Aorta (tissue), 5 donors: Measurements from ENCODE around the gene PACRG. TPM values are rescaled to one million over a fixed set of nuclear protein-coding genes. Genes with fewer than 3 reads are reported as not detected.

Source experiments
- ATAC-seq: fragments of 200-7000 bp; cut with Tn5 transposase; one replicate; pipeline ENCODE4 v1.9.1; 2022; ENCODE audit warnings: moderate library complexity; ENCODE audit not compliant: low FRiP score
- DNase-seq, 2 donors: peaks; one replicate each; pipeline ENCODE4 v3.0.0-alpha.2; 2020
- H3K27ac ChIP-seq, 2 donors: one replicate each; pipeline ENCODE4 v1.5.1; 2013; ENCODE audit warnings: low read length in 2 of 2, mild to moderate bottlenecking in 2 of 2, moderate library complexity in 2 of 2, control low read depth in 1 of 2, inconsistent platforms in 1 of 2, low read depth in 1 of 2
- H3K27me3 ChIP-seq, 2 donors: one replicate each; pipeline ENCODE4 v1.6.1; 2013; ENCODE audit warnings: control low read depth in 1 of 2, low read length in 1 of 2, mild to moderate bottlenecking in 1 of 2, moderate library complexity in 1 of 2; ENCODE audit not compliant: insufficient read depth in 2 of 2, control insufficient read depth in 1 of 2
- H3K36me3 ChIP-seq, 2 donors: one replicate each; pipeline ENCODE4 v1.6.1; 2013; ENCODE audit warnings: control low read depth in 1 of 2, low read length in 1 of 2, mild to moderate bottlenecking in 1 of 2; ENCODE audit not compliant: insufficient read depth in 2 of 2, control insufficient read depth in 1 of 2
- H3K4me1 ChIP-seq, 2 donors: one replicate each; pipeline ENCODE4 v1.6.1; 2013; ENCODE audit warnings: low read length in 2 of 2, control low read depth in 1 of 2, mild to moderate bottlenecking in 1 of 2, moderate library complexity in 1 of 2; ENCODE audit not compliant: insufficient read depth in 2 of 2, control insufficient read depth in 1 of 2
- H3K4me3 ChIP-seq, 2 donors: one replicate each; pipeline ENCODE4 v1.5.1; 2013; ENCODE audit warnings: low read length in 2 of 2, control low read depth in 1 of 2, mild to moderate bottlenecking in 1 of 2
- H3K9me3 ChIP-seq: one replicate; pipeline ENCODE4 v1.6.1; 2013; ENCODE audit warnings: mild to moderate bottlenecking, low read length; ENCODE audit not compliant: control insufficient read depth
- WGBS, 2 donors: extraction: QIAGEN DNeasy Blood & Tissue Kit; methylation state at CpG; one replicate each; pipeline ENCODE4 v1.1.7; 2013; 5-methylcytosine and 5-hydroxymethylcytosine counted together
- intact Hi-C, 2 donors: fragments of 100-400 bp; cut with DNase I; formaldehyde crosslinking; loops; one replicate each; pipeline versions ENCODE4 v1.14.2 to v1.15.0; 2022
- polyA plus RNA-seq, 2 donors: library from polyadenylated mRNA; stranded (reverse); fragments of 200-250 nt; gene quantifications; one replicate each; pipeline ENCODE4 v1.2.3, GENCODE V29; 2013
- total RNA-seq, 2 donors: library from RNA; stranded (reverse); fragmentation: NEBNext Ultra II Directional; extraction: Animal tissue kit (Norgen Biotek cat#: 25700); gene quantifications; one replicate each; pipeline ENCODE4 v1.2.1, GENCODE V29; 2021
- donor health status: healthy with polysubstance abuse.
- donor health status: Bipolar disorder and iron deficiency.
- donor health status: DM: no; HTN: no; CAD: no.
- donor health status: DM: no; HTN: no; CAD: no.
- donor health status: DM: yes; HTN: yes; CAD: no.

PACRG gene
- total and polyA plus RNA-seq, 4 donors = 0.26 to 2.7 (median 0.54) TPM; not detected in 1

DNA sequence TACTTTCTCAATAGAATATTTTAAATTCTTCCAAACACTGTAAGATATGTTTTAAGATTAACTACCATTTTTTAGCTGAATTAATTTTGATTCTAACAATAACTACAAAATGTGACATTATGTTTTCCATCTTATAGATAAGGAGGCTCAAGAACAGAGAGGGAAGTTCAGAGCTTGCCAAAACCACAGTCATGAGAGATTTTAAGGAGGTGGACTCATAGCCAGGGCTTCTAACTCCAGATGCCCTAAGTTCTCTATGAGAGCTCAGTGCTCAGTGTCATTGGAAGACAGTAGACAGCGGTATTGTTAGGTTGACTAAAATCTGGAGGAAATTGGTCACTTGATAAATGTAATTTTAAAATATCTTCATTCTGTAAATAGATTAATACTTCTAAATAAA, 144.2 kb downstream of the PACRG start:
- ATAC-seq (no peak), DNase-seq (no peak)
- no peak overlapping the region for H3K27ac ChIP-seq
- H3K4me1 ChIP-seq = no peaks in the 10 kb centered on the region
- intact Hi-C loops = no loop called here
- H3K36me3 ChIP-seq = no peaks in the 10 kb centered on the region
- H3K27me3 ChIP-seq = peaks cover 0 to 1% of the 10 kb centered on the region in 2 donors
- H3K9me3 ChIP-seq = peaks cover 1% of the 10 kb centered on the region
- 83 to 89% methylated on average over 1 of the region's 1 CpG for WGBS, 2 donors
- H3K4me3 ChIP-seq = no peak overlapping the region

- no peaks in the 10 kb centered on the region for H3K4me1 ChIP-seq
- DNase-seq = no peak
- peaks cover 0 to 1% of the 10 kb centered on the region in 2 donors for H3K27me3 ChIP-seq
- intact Hi-C loops = no loop called here
- H3K4me3 ChIP-seq = no peak overlapping the region
- H3K9me3 ChIP-seq = peaks cover 1% of the 10 kb centered on the region
- WGBS, 2 donors = 55 to 56% methylated on average over 2 of the region's 2 CpGs
- H3K36me3 ChIP-seq = no peaks in the 10 kb centered on the region
- no peak overlapping the region for H3K27ac ChIP-seq
- ATAC-seq = no peak
These were observed 145.8 kb downstream of the PACRG start for GRCh38 chr6:162873537-162873936.

- Histone ChIP-seq H3K36me3 (no peaks in the 10 kb centered on the region), H3K27me3 (peaks cover 0 to 1% of the 10 kb centered on the region in 2 donors), H3K4me1 (no peaks in the 10 kb centered on the region), H3K27ac (no peak overlapping the region), H3K9me3 (peaks cover 1% of the 10 kb centered on the region), H3K4me3 (no peak overlapping the region)
- ATAC-seq (no peak), DNase-seq (no peak)
- intact Hi-C loops = no loop called here
- 92 to 95% methylated on average over 2 of the region's 2 CpGs for WGBS, 2 donors
These were observed 147.3 kb downstream of the PACRG start for GRCh38 chr6:162875070-162875469.

- 79 to 87% methylated on average over 8 of the region's 8 CpGs for WGBS, 2 donors
- no peaks in the 10 kb centered on the region for H3K36me3 ChIP-seq
- no peak overlapping the region for H3K4me3 ChIP-seq
- no peak for DNase-seq
- intact Hi-C loops = no loop called here
- H3K9me3 ChIP-seq = no peaks in the 10 kb centered on the region
- no peak overlapping the region for H3K27ac ChIP-seq
- ATAC-seq = no peak
- no peaks in the 10 kb centered on the region for H3K27me3 ChIP-seq
- no peaks in the 10 kb centered on the region for H3K4me1 ChIP-seq
These were observed 155.2 kb downstream of the PACRG start for GRCh38 chr6:162882801-162883481.

- H3K27ac ChIP-seq = no peak overlapping the region
- H3K4me3 ChIP-seq = no peak overlapping the region
- H3K4me1 ChIP-seq = no peaks in the 10 kb centered on the region
- intact Hi-C loops = no loop called here
- DNase-seq = no peak
- WGBS, 2 donors = 71 to 77% methylated on average over 14 to 15 of the region's 15 CpGs
- ATAC-seq = no peak
- no peaks in the 10 kb centered on the region for H3K36me3 ChIP-seq
- H3K27me3 ChIP-seq = no peaks in the 10 kb centered on the region
- H3K9me3 ChIP-seq = no peaks in the 10 kb centered on the region
These were observed 160.4 kb downstream of the PACRG start for GRCh38 chr6:162887981-162888689.

- intact Hi-C loops = no loop called here
These were observed 161.5 kb downstream of the PACRG start for GRCh38 chr6:162889303-162889702.

DNA sequence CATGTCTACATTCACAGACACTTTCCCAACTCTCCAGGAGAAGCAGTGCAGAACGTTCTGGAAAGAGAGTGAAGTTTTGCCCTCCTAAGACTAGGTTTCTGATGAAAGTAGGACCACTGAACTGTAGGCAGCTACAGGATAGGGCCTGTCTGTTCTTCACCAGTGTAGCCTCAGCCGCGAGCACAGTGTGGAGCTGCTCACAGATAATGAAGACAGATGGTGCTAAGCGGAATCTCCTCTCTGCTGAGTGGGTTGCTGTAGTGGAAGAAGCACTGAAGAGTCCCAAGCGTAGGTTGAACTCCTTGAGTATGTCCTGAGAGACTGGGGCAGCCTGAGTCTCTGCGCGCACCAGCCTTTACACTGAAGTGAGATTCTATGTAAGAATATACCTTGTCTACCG, 170.2 kb downstream of the PACRG start:
- Histone ChIP-seq H3K4me3 (no peak overlapping the region), H3K27ac (no peak overlapping the region), H3K36me3 (no peaks in the 10 kb centered on the region), H3K9me3 (no peaks in the 10 kb centered on the region), H3K27me3 (no peaks in the 10 kb centered on the region), H3K4me1 (no peaks in the 10 kb centered on the region)
- no peak for DNase-seq
- intact Hi-C loops = no loop called here
- WGBS, 2 donors = 82 to 86% methylated on average over 8 of the region's 8 CpGs
- ATAC-seq = no peak

More at GRCh38 chr6:162889303-162889702, 161.5 kb downstream of the PACRG start:
- no peak overlapping the region for H3K4me3 ChIP-seq
- 18 to 21% methylated on average over 1 of the region's 1 CpG for WGBS, 2 donors
- no peaks in the 10 kb centered on the region for H3K36me3 ChIP-seq
- DNase-seq = no peak
- no peaks in the 10 kb centered on the region for H3K27me3 ChIP-seq
- no peaks in the 10 kb centered on the region for H3K9me3 ChIP-seq
- no peak for ATAC-seq
- H3K27ac ChIP-seq = no peak overlapping the region
- no peaks in the 10 kb centered on the region for H3K4me1 ChIP-seq

DNA sequence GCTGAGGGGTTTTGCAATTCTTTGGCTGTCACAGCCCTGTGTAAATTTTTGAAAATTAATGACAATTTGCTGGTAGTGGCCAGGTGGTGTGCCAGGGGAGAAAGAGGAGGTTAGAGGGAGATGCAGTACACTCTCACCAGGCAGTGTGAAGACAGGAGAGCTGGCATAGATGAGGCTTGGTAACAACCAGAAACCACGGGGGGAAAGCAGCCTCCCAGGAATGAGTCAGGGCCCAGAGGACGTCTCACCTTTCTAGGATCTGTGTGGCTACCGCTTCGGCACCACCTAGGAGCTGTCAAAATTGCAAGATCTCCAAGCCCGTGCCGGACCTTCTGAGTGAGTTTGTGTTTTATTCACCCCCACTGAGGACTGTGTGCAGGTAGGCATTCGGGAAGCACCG, 171.4 kb downstream of the PACRG start:
- no peaks in the 10 kb centered on the region for H3K4me1 ChIP-seq
- 71 to 73% methylated on average over 8 of the region's 8 CpGs for WGBS, 2 donors
- no peaks in the 10 kb centered on the region for H3K36me3 ChIP-seq
- H3K9me3 ChIP-seq = peaks cover 2% of the 10 kb centered on the region
- intact Hi-C loops = no loop called here
- ATAC-seq (no peak), DNase-seq (no peak)
- no peak overlapping the region for H3K4me3 ChIP-seq
- no peak overlapping the region for H3K27ac ChIP-seq
- H3K27me3 ChIP-seq = peaks cover 0 to 1% of the 10 kb centered on the region in 2 donors

GRCh38 chr6:162900503-162900902, 172.7 kb downstream of the PACRG start:
- Histone ChIP-seq H3K27me3 (peaks cover 0 to 1% of the 10 kb centered on the region in 2 donors), H3K27ac (no peak overlapping the region), H3K9me3 (peaks cover 2% of the 10 kb centered on the region), H3K4me1 (no peaks in the 10 kb centered on the region), H3K4me3 (no peak overlapping the region), H3K36me3 (no peaks in the 10 kb centered on the region)
- no peak for DNase-seq
- no peak for ATAC-seq
- intact Hi-C loops = no loop called here
- 44 to 71% methylated on average over 10 of the region's 10 CpGs for WGBS, 2 donors
